Right forelimb (tissue), 1 donor: ENCODE measurements around the gene GRIK4.
"Not testable (repeated sequence)": the region's sequence is repeated elsewhere in the genome, so short reads cannot be mapped to it uniquely, and the experiment has no call there.

Experiments
- DNase-seq: peaks from one replicate; pipeline ENCODE4 v3.0.0-alpha.2; 2018

Gene GRIK4

GRCh38 chr11:120576606-120577005 lies 65.1 kb downstream of the GRIK4 start:
- DNase-seq = no peak

GRCh38 chr11:120577041-120577440 lies 65.5 kb downstream of the GRIK4 start:
- no peak for DNase-seq

DNA sequence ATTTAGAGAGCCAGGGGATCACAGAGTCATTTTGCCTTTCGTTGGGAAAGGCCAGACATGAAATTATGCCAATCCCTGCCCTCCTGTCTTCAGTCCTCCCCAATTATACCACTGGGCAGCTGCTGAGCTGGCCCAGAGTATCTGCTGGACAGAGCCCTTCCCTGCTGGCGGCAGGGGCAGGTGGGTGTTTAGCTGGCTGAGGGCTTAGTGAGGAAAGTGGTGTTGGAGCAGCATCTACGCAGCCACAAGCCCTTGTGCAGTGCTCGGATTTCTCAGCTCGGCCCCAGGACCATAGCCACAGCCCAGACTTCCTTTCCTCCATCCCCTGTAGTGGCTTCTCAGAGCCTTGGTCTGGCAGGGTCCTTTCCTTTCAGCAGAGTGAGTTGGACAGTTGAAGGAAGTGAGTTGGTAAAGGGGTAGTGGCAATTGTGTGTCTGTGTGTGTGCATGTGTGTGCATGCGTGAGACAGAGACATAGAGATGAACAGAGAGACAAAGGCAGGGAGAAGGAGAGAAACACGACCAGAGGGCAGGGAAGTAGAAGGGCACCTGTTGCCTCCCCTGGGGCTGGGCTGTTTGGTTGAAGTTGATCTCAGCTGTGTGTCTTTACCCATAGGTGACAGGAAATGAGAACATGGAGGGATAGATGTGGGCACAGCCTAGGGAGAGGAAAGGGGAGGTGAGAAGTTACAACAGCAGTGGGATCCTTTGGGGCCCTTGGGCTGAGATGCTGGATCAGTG lies 66.2 kb downstream of the GRIK4 start:
- no peak for DNase-seq

DNA sequence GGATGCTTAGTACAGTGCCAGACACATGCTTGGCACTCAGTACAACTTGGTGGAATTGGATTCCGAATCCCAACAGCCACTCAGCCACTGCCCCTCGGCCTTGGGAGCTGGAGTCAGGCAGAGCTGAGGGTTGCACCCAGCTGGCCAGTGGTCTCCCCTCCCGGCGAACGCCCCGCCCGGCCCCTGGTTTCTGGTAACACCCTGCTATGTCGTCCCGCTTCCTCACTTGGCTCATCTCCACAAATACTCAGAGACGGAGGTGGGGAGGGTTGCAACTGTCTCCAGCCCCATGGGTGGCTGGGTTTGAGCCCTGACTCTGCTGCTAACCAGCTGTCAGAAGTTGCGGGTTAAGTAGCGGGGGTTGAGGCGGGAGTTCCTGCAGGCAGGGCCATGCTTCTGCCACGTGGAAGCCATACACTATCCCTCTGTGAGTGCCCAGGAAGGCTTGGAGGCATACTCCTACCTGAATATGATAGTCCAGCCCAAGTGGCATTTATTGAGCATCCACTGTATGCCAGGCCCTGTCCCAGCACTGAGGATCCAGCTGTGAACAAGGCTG lies 67.1 kb downstream of the GRIK4 start:
- no peak for DNase-seq

GRCh38 chr11:120579611-120580031 lies 68.1 kb downstream of the GRIK4 start:
- DNase-seq = no peak

GRCh38 chr11:120581313-120581712 lies 69.8 kb downstream of the GRIK4 start:
- DNase-seq = no peak

- not testable (repeated sequence) for DNase-seq
Measured at GRCh38 chr11:120582535-120582934, 71.0 kb downstream of the GRIK4 start.

GRCh38 chr11:120586072-120586471 lies 74.5 kb downstream of the GRIK4 start:
- DNase-seq = no peak

DNA sequence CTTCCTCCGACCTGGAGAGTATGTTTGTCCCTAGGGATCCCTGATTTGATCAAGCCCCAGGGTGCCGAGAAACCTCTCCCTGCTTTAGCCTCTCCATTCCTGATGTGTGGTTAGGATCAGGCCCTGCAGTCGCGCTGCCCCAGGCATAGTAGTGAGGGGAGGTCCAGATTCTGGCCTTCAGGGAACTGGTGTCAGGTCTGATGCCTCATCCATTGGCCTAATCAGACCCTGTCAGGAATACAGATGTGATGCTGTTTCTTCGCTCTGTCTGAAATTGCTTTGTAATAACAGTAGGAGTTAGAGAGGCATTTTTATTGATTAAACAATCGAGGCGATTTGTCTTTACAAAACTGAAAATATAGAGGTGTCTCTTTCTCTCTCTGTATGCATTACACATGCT lies 75.2 kb downstream of the GRIK4 start:
- DNase-seq = no peak

DNA sequence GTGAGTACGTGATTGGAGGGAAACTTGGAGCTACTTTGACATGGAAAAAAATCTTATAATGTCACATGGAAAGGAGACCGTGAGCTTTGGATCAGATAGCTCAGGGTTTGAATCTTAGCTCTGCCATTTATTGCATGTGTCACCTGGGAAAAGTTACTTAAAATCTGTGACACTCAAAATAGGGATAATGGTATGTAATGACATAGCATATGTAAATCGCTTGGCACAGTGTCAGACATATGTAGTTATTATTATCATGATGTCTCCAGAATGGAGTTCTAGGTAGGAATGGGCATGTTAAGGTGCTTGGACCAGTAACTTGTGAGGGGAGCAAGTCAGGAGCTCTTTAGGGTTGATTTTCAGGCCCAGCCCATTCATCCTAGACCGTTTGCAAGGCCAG lies 75.8 kb downstream of the GRIK4 start:
- no peak for DNase-seq

DNA sequence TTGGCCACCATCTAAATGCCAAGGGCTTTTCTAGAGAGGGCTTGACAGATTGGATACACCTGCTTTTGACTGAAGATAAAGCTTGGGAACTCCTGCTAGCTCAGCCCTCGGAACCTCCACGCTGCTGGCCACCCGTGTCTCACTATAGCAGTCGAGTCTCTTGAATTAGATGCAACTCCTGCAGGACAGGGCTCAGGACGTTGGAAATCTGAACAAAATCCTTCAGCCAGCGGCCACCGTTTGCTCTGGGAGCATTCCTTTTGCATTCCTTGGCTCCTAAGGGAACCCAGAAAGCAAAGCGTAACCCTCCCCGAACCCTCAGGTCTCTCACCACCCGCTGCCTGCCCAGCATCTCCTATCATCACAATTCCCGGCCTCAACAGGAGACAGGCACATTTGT lies 77.8 kb downstream of the GRIK4 start:
- peak; percentile 18 for DNase-seq

- no peak for DNase-seq
Measured at GRCh38 chr11:120590472-120590871, 78.9 kb downstream of the GRIK4 start.

GRCh38 chr11:120594746-120595145 lies 83.2 kb downstream of the GRIK4 start:
- DNase-seq = no peak

DNA sequence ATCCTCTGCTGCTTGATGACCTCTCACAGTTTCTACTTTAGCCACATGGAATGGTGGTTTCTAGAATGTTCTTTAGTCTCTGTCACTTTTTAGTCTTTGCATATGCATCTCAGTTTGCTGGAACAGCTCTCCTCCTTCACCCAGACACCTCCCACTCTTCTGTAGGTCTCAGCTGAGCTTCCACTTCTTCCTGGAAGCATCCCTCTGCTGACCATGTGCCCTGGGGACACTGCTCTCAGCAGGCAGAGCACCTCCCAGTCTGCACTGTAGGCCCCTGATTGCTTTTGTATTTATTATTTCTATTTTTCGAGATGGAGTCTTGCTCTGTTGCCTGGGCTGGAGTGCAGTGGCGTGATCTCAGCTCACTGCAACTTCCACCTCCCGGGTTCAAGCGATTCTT lies 84.0 kb downstream of the GRIK4 start:
- no peak for DNase-seq

DNA sequence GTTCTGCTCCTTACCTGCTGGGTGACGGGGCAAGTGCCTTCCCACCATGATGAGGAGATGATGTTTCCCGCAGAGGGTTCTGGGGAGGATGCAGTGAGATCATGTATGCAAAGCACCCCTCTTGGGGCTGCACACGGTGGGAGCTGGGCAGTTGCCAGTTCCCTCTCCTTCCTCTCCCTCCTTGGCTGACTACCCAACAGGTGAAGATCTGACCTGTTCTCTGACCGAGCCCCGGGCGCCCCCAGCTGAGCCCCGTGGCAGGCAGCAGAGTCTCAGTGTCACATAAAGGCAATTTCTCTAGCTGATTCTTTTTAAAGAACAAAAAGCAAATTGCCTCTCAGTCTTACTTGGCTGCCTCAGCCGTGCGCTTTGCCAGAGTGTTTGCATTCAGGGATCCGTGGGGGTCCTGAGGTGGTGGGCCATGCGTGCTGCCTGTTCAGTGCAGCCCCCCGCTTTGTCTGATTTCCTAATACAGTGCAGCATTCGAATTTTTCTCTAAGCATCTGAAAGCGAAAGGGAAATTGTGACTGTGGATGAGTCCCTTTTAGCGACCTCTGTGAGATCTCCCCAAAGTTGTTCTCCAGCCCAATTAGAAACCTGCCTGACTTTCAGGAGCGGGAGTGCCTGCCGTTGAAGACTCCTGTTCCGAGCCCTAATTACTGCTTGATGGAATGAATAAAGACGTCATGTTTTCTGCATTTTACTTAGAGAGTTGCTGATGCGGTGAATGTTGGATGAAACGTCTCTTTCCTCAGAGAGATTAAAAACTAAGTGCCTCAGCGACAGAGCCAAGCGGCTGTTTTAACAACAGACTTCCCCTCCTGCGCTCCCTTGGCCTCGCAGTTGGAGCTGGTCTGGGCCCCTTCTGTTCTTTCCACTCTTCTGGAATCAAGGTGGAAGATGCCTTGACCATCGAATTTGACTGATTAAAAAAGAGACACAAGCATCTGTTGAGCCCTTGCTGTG lies 86.0 kb downstream of the GRIK4 start:
- no peak for DNase-seq

- DNase-seq = no peak
Measured at GRCh38 chr11:120598517-120599257, 87.1 kb downstream of the GRIK4 start.

GRCh38 chr11:120599816-120600420 lies 88.4 kb downstream of the GRIK4 start:
- no peak for DNase-seq

DNA sequence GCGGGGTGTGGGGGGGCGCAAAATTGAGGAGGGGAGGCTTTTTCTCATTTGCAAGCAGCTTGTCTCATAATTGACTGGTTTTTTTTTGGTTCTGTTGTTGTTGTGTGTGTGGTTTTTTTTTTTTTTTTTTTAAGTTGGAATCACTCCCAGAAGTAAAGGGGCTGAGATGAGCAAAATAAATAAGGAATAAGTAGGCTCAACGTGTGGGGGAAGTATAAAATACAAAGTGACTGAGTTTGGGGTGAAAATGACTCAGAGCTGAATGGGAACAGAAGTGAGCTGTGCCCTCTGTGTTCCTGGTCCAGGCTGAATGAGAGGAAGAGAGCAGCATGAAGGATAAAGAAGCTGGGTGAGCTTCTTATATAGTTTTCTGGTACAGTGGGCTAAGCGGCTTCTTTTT lies 90.0 kb downstream of the GRIK4 start:
- no peak for DNase-seq

DNA sequence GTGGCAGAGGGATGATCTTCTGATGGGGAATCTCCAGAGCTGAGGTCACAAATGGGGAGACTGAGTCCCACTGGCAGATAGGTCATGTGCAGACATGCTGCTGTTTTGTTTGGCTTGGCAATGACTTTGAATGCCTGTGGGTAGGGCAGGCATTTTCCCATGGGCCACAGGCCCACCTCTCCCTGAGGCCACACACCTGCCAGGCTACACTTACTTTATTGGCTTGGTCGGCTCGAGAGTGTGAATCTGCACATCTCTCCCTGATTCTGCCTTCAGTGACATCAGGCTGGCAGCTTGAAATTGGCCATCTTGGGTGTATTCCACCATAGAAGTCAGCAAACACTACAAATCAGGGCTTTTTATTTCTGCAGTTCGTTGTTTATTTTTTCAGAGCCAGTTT lies 91.5 kb downstream of the GRIK4 start:
- DNase-seq = no peak

- DNase-seq = no peak
Measured at GRCh38 chr11:120605469-120605868, 93.9 kb downstream of the GRIK4 start.

GRCh38 chr11:120606211-120607010 lies 94.9 kb downstream of the GRIK4 start:
- no peak for DNase-seq

GRCh38 chr11:120608061-120608460 lies 96.5 kb downstream of the GRIK4 start:
- no peak for DNase-seq
